ENCODE data around the gene GABRG3. TPM values are rescaled to one million over a fixed set of nuclear protein-coding genes. Genes with fewer than 3 reads are reported as not detected.

The GABRG3 gene
- total RNA-seq, 1 experiment from 2014 or later, result not detected

- H4K20me1 ChIP-seq (ENCODE audit: insufficient read depth), result no peaks in the 10 kb centered on the region
- POLR2A ChIA-PET, result no interaction called here
- no TSS peak for BruUV-seq (replicated peaks)
- CTCF ChIA-PET, result no interaction called here
- no peaks in the 10 kb centered on the region for H3K27me3 ChIP-seq (ENCODE audit: insufficient read depth, low read length)
- H3K36me3 ChIP-seq (ENCODE audit: control insufficient read depth in 1 of 2, insufficient read depth in 2 of 2, low read length in 2 of 2), result no peaks in the 10 kb centered on the region
- H3K9me2 ChIP-seq (ENCODE audit: insufficient read depth), result no peaks in the 10 kb centered on the region
- no peak overlapping the region for H3K27ac ChIP-seq (ENCODE audit: low read depth, low read length)
- no peak overlapping the region for H3K4me2 ChIP-seq (ENCODE audit: low read length)
- no peak overlapping the region for H2AFZ ChIP-seq (ENCODE audit: low read depth, low read length, poor library complexity, severe bottlenecking)
- DNase-seq (ENCODE audit: low read depth, low spot score) (no peak), ATAC-seq (no peak)
- H3K9me3 ChIP-seq (ENCODE audit: control insufficient read depth in 1 of 2, insufficient read depth in 1 of 2, low read depth in 1 of 2, low read length in 2 of 2), result peaks cover 0 to 32% of the 10 kb centered on the region in 2 experiments; a peak in 2 of 4 replicates
- H3K4me3 ChIP-seq (replicated peaks in 1 of 2; ENCODE audit: low read depth in 1 of 2, low read length in 2 of 2), result no peak overlapping the region
- intact Hi-C loops (cut with micrococcal nuclease), result no loop called here
- TF ChIP-seq SRF (IDR thresholded peaks at IDR 0.05; ENCODE audit: low read depth), result no peak
- no peak for TF ChIP-seq SIN3A (IDR thresholded peaks at IDR 0.05; ENCODE audit: low read depth)
- TF ChIP-seq EZH2phosphoT487 (IDR thresholded peaks at IDR 0.05; ENCODE audit: borderline replicate concordance), result no peak
- no peak for TF ChIP-seq FOSL1 (IDR thresholded peaks at IDR 0.05; ENCODE audit: low read depth)
- TF ChIP-seq TCF7L2 (IDR thresholded peaks at IDR 0.05; ENCODE audit: borderline replicate concordance, extremely low read depth, insufficient read depth, insufficient read length), result no peak
- TF ChIP-seq EZH2 (IDR thresholded peaks at IDR 0.05), result no peak
- no peak for TF ChIP-seq CBX3 (IDR thresholded peaks at IDR 0.05; ENCODE audit: low read depth)
- TF ChIP-seq, protein P1, sequence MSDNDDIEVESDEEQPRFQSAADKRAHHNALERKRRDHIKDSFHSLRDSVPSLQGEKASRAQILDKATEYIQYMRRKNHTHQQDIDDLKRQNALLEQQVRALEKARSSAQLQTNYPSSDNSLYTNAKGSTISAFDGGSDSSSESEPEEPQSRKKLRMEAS (IDR thresholded peaks at IDR 0.05), result no peak
- RAD21 ChIA-PET (ENCODE audit: low non-redundant PET in 1 of 2, low total read pairs in 2 of 2, uncharacterized antibody in 2 of 2, unreplicated experiment in 2 of 2), result no interaction called here
- H3K9ac ChIP-seq (ENCODE audit: low read length), result no peak overlapping the region
- H3K4me1 ChIP-seq (ENCODE audit: control insufficient read depth in 1 of 2, insufficient read depth in 2 of 2, low read length in 2 of 2), result no peaks in the 10 kb centered on the region
- H3K79me2 ChIP-seq (ENCODE audit: insufficient read depth, low read length), result no peaks in the 10 kb centered on the region
These were observed 36.1 kb upstream of the GABRG3 start for GRCh38 chr15:26934848-26935247.

DNA sequence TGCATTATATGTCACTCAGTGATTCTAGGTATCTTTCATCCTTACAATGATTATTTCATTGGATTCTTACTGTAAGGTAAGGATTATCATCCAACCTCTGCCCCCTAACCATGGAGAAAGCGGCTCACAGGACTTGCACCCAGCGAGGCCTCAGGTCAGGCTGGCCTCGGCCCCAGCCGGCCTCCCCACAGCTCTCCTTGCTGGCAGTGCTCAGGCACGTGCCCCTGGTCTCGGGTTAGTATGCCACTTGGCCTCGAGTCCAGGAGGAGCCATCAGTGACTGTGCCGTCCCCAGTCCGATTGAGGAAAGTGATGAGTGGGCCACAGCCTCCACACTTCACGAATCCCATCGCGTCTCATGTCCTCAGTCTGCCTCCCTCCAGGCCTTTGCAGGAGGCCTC, 35.7 kb upstream of the GABRG3 start:
- RAD21 ChIA-PET (ENCODE audit: low non-redundant PET in 1 of 2, low total read pairs in 2 of 2, uncharacterized antibody in 2 of 2, unreplicated experiment in 2 of 2), result no interaction called here
- TF ChIP-seq CBX3 (IDR thresholded peaks at IDR 0.05; ENCODE audit: low read depth) (no peak), ZBTB33 (IDR thresholded peaks at IDR 0.05; ENCODE audit: extremely low read depth, insufficient replicate concordance, low read length) (no peak), ZNF274 (IDR thresholded peaks at IDR 0.05; ENCODE audit: low read depth, low read length) (no peak), EZH2 (IDR thresholded peaks at IDR 0.05) (no peak), CEBPB (IDR thresholded peaks at IDR 0.05; ENCODE audit: low read depth) (no peak), ELF1 (IDR thresholded peaks at IDR 0.05; ENCODE audit: borderline replicate concordance, low read depth) (no peak), POLR2AphosphoS5 (IDR thresholded peaks at IDR 0.05; ENCODE audit: low read depth, low read length) (no peak), EZH2phosphoT487 (IDR thresholded peaks at IDR 0.05; ENCODE audit: borderline replicate concordance) (no peak), YY1 (IDR thresholded peaks at IDR 0.05; ENCODE audit: extremely low read depth, insufficient replicate concordance, low read depth, low read length) (no peak)
- TF ChIP-seq, protein P1 (IDR thresholded peaks at IDR 0.05), result no peak
- POLR2A ChIA-PET, result no interaction called here
- no peak overlapping the region for H2AFZ ChIP-seq (ENCODE audit: low read depth, low read length, poor library complexity, severe bottlenecking)
- H3K79me2 ChIP-seq (ENCODE audit: insufficient read depth, low read length), result no peaks in the 10 kb centered on the region
- CTCF ChIA-PET, result no interaction called here
- H4K20me1 ChIP-seq (ENCODE audit: insufficient read depth), result no peaks in the 10 kb centered on the region
- H3K27me3 ChIP-seq (ENCODE audit: insufficient read depth, low read length), result no peaks in the 10 kb centered on the region
- H3K9me2 ChIP-seq (ENCODE audit: insufficient read depth), result no peaks in the 10 kb centered on the region
- BruUV-seq (replicated peaks), result no TSS peak
- peaks cover 4 to 36% of the 10 kb centered on the region in 2 experiments; a peak in 2 of 4 replicates for H3K9me3 ChIP-seq (ENCODE audit: control insufficient read depth in 1 of 2, insufficient read depth in 1 of 2, low read depth in 1 of 2, low read length in 2 of 2)
- DNase-seq (ENCODE audit: low read depth, low spot score), result no peak
- no peaks in the 10 kb centered on the region for H3K36me3 ChIP-seq (ENCODE audit: control insufficient read depth in 1 of 2, insufficient read depth in 2 of 2, low read length in 2 of 2)
- ATAC-seq, result no peak
- intact Hi-C loops (cut with micrococcal nuclease), result no loop called here
- no peaks in the 10 kb centered on the region for H3K4me1 ChIP-seq (ENCODE audit: control insufficient read depth in 1 of 2, insufficient read depth in 2 of 2, low read length in 2 of 2)
- no peak overlapping the region for H3K4me2 ChIP-seq (ENCODE audit: low read length)
- no peak overlapping the region for H3K4me3 ChIP-seq (replicated peaks in 1 of 2; ENCODE audit: low read depth in 1 of 2, low read length in 2 of 2)
- no peak overlapping the region for H3K9ac ChIP-seq (ENCODE audit: low read length)
- no peak overlapping the region for H3K27ac ChIP-seq (ENCODE audit: low read depth, low read length)

Measured in HCT116 (cell line).